LNCaP clone FGC (cell line): ENCODE results near the gene EVI5.

Experiments
- DNase-seq: peaks from one replicate; pipeline ENCODE4 v3.0.0-alpha.2; 2011; ENCODE audit warnings: low read depth
- H3K4me3 ChIP-seq: 2 replicates; pipeline ENCODE4 v1.5.1; 2011; ENCODE audit warnings: mild to moderate bottlenecking, low read depth, low read length, control low read depth
- TF ChIP-seq, protein P1 (sequence below): IDR thresholded peaks from 2 replicates; pipeline ENCODE4 v1.5.1; 2012; ENCODE audit warnings: mild to moderate bottlenecking; ENCODE audit not compliant: control insufficient read depth, insufficient read depth; ENCODE audit errors: extremely low read depth

EVI5 gene

DNA sequence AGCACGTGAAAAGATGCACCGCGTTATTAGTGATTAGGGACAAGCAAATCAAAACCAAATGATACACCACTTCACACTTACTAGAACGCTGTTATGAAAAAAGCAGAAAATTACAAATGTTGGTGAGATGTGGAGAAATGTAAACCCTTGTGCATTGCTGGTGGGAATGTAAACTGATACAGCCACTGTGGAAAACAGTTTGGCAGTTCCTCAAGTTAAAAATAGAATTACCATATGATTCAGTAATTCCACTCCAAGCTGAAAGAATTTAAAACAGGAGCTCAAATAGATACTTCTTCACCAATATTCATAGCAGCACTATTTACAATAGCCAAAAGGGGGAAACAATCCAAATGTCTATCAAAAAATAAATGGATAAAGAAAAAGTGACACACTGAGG lies 10.3 kb upstream of the EVI5 start:
- H3K4me3 ChIP-seq, result no peak overlapping the region
- TF ChIP-seq, protein P1, sequence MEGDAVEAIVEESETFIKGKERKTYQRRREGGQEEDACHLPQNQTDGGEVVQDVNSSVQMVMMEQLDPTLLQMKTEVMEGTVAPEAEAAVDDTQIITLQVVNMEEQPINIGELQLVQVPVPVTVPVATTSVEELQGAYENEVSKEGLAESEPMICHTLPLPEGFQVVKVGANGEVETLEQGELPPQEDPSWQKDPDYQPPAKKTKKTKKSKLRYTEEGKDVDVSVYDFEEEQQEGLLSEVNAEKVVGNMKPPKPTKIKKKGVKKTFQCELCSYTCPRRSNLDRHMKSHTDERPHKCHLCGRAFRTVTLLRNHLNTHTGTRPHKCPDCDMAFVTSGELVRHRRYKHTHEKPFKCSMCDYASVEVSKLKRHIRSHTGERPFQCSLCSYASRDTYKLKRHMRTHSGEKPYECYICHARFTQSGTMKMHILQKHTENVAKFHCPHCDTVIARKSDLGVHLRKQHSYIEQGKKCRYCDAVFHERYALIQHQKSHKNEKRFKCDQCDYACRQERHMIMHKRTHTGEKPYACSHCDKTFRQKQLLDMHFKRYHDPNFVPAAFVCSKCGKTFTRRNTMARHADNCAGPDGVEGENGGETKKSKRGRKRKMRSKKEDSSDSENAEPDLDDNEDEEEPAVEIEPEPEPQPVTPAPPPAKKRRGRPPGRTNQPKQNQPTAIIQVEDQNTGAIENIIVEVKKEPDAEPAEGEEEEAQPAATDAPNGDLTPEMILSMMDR, result no peak
- DNase-seq, result no peak

DNA sequence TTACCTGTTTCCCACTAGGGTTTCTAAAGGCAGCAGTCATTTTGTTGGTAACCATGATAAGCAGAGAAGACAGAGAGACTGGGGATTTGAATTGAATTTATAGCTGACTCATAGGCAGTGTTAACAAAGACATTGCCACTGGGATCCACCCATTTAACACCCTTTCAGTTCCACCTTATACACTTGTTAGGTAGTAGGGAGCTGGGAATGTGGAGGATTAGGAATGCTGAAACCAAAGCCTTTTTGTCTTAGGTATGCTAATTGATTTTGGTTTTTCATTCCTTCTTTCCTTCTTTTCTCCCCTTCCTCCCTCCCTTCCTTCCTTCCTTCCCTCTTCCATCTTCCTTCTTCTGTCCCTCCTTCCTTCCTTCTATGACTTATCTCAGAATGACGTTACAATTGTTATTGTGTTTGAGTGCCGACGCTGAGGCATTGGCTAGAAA lies 7.5 kb upstream of the EVI5 start:
- H3K4me3 ChIP-seq, result no peak overlapping the region
- DNase-seq, result no peak
- TF ChIP-seq, protein P1, result no peak

DNA sequence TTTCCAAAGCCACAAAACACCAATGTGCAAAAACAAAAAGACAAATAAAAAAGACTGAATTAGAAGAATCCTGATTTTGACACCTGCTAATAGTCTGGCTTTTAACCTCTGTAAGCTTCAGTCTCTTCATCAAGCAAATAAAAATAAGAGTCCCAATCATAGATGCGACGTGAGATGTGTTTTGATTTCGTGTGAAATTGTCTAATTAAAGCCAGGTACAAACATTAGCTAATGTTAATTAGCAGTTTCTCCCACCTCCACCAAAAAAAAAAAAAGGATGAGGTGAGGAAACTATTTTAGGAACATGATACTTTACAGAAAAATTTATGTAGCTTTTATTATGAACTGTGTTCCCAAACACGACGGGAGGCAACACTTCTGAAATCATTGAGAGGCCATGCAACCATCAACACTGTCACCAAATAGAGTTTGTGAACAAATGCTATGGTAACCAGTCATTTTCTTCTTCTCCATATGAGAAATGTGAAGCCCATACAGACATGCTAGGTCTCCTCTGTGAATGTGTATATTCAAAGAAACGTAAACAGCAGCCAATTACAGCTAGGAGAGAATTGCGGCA lies 6.7 kb upstream of the EVI5 start:
- DNase-seq, result no peak
- no peak overlapping the region for H3K4me3 ChIP-seq
- TF ChIP-seq, protein P1, result no peak

DNA sequence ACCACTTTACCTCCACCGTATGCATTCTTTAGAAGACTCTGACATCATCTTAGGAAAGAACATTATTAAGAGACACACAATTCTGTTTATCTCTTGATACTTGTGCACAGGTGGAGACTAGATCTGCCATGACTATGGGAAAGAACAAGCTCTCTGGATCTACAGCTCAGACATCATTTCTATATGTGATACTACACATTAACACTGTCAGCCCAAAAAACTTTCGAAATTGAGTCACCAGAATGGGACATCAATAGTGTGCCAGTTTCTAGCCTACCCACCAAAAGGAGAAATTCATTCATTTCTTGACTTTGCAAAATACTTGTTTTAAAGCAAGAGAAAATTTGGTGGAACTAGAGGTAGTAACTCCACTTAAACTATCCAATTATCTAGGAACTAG lies 6.0 kb upstream of the EVI5 start:
- no peak for DNase-seq
- no peak overlapping the region for H3K4me3 ChIP-seq
- TF ChIP-seq, protein P1, result no peak

DNA sequence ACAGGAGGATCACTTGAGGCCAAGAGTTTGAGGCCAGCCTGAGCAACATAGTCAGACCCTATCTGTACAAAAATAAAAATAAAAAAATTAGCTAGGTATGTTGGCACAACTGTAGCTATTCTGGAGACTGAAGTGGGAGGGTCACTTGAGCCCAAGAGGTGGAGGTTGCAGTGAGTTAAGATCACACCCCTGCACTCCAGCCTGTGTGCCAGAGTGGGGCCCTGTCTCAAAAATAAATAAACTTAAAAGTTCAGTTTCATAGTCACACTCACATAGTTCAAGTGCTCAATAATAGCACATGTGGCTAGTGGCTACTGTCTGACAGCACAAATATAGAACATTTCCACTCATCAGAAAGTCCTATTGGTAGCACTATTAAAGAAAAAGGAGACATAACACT lies 5.2 kb upstream of the EVI5 start:
- DNase-seq, result no peak
- H3K4me3 ChIP-seq, result no peak overlapping the region
- TF ChIP-seq, protein P1, result no peak

DNA sequence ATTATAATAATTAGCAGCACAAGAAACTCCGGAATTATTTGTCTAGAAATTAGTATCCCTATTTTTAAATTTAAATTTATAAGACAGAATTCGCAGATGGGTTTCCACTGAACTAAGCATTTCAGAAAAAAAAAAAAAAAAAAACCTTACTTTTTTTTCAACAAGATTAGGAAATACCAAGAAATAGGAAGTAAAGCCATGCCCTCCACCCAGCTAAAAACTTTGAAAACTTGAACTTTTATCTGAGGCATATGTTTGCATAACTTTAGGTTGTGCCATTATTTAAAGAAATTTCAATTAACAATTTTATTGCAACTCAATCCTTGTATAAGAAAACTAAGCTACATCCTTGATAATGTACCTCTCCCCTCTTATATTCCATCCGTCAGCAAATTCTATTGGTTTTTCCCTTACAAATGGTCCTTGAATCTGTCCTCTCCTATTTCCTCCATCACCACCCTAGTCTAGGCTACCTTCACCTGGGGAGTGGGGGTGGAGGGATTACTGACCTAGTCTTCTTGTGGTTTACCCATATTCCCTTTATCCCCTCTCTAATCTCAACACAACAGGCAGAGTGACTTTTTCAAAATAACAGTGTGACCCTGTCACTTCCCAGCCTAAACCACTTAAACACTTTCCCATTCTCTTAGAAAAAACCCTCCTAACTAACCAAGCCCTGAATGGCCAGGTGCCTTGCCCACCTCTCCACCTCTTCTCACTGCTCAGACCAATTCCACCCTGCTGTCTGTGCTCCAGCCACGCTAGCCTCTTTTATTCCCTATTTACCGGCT lies 1.4 kb upstream of the EVI5 start:
- TF ChIP-seq, protein P1, result no peak
- no peak overlapping the region for H3K4me3 ChIP-seq
- DNase-seq, result no peak
